ENCODE results near the gene ZNF480. TPM values are rescaled to one million over a fixed set of nuclear protein-coding genes. Genes with fewer than 3 reads are reported as not detected.
"Not testable (repeated sequence)": the region's sequence is repeated elsewhere in the genome, so short reads cannot be mapped to it uniquely, and the experiment has no call there.

Gene ZNF480
- total RNA-seq, result 1 to 10 TPM; 5.6 to 10.0 TPM

DNA sequence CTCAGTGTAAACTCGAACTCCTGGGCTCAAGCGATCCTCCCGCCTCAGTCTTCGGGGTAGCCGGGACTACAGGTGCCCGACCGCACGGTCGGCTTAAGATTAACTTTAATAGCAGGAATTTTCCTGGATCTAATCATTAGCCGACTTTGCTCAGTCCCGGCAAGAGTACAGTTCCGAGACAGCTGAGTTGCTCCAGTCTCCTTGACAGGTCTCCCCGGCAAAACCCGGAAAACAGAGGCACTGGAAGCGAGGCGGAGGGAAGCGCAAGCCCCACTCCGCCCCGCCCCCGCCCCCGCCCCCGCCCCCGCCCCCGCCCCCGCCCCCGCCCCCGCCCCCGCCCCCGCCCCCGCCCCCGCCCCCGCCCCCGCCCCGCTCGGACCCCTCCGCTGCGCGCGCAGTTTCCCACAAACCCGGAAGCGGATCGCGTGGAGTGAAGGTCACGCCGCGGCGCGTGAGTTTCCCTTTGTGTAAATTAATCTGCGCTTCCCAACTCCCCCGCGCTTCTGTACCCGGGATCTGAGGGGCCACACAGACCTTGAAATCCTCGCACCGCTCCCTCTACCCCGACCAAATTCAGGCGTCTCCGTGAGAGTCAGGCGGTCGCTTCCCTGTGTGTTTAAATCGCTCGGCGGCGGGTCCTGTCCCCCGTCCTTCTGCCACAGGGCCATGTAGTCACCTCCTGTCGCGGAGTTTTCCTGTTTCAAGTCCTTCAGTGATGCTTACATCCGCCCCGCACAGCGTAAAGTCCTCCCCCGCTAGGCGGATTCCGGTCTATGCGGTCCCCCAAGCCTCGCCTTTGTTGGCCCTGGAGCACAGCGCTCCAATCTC lies at the start of gene ZNF480:
Gene ZNF480, plus strand, starts transcription at position 397 of the 828 bp plus-strand sequence. CDS start 3,244 bp downstream, outside the sequence.
- no peaks in the 10 kb centered on the region for H3K27me3 Mint-ChIP-seq (ENCODE audit: low read depth)
- H3K36me3 Mint-ChIP-seq (ENCODE audit: insufficient read depth in 2 of 2), result peaks cover 35 to 59% of the 10 kb centered on the region in 2 donors
- H3K27ac Mint-ChIP-seq, result peak within 1 kb of the TSS; percentile 97
- H3K9me3 Mint-ChIP-seq, result peaks cover 20% of the 10 kb centered on the region in 2 donors
- H3K4me1 Mint-ChIP-seq (ENCODE audit: low read depth), result peaks cover 23% of the 10 kb centered on the region
- ATAC-seq (replicated peaks in 1 of 2) (peak; percentile 93 to 94), DNase-seq (peak; percentile 74)
- H3K4me3 Mint-ChIP-seq, result peak within 1 kb of the TSS; percentile 94 to 95

DNA sequence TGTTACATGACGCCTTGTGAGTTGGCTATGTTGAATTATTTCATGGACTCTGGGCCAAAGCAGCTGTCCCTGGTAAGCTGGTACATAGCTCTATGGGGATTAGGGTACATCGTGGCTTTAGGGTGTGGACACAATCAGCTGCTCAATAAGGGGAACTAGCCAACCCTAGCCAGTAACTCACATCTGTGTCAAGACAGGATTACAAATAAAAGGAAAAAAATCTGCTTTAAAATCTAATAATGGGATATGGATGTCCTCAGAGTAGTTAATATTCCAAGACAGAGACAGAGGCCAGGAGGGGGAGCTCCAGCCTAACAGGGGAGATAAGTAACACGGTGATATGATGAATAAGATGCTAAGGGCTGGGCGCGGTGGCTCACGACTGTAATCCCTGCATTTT lies 48.7 kb upstream of the ZNF480 start:
- H3K36me3 Mint-ChIP-seq (ENCODE audit: insufficient read depth in 2 of 2), result peaks cover 0 to 4% of the 10 kb centered on the region in 2 donors
- peak; percentile 68 to 71 for ATAC-seq (replicated peaks in 1 of 2)
- H3K9me3 Mint-ChIP-seq, result no peaks in the 10 kb centered on the region
- H3K27me3 Mint-ChIP-seq (ENCODE audit: low read depth), result no peaks in the 10 kb centered on the region
- DNase-seq, result peak; percentile 55 to 63
- H3K27ac Mint-ChIP-seq, result no peak overlapping the region
- no peak overlapping the region for H3K4me3 Mint-ChIP-seq
- no peaks in the 10 kb centered on the region for H3K4me1 Mint-ChIP-seq (ENCODE audit: low read depth)

DNA sequence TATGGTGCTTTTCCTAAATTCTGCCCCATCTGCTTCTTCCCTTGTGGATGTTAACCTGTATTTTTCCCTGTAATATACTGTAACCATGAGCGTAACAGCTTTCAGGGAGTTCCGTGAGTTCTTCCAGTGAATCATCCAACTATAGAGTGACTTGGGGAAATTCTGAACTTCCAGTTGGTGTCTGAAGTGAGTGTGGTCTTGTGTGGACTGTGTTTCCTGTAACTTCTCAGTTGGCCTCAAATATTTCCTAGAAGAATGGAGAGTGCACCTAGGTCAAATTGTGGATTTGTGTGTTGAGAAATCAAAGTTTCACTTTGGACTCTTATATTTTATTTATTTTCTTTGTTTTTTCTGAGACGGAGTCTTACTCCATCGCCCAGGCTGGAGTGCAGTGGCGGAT lies 38.5 kb upstream of the ZNF480 start:
- peaks cover 6% of the 10 kb centered on the region for H3K27me3 Mint-ChIP-seq (ENCODE audit: low read depth)
- H3K9me3 Mint-ChIP-seq, result peaks cover 1 to 15% of the 10 kb centered on the region in 2 donors
- H3K4me1 Mint-ChIP-seq (ENCODE audit: low read depth), result no peaks in the 10 kb centered on the region
- H3K36me3 Mint-ChIP-seq (ENCODE audit: insufficient read depth in 2 of 2), result peaks cover 1 to 9% of the 10 kb centered on the region in 2 donors
- ATAC-seq (replicated peaks in 1 of 2) (no peak), DNase-seq (no peak)
- no peak overlapping the region for H3K27ac Mint-ChIP-seq
- no peak overlapping the region for H3K4me3 Mint-ChIP-seq

DNA sequence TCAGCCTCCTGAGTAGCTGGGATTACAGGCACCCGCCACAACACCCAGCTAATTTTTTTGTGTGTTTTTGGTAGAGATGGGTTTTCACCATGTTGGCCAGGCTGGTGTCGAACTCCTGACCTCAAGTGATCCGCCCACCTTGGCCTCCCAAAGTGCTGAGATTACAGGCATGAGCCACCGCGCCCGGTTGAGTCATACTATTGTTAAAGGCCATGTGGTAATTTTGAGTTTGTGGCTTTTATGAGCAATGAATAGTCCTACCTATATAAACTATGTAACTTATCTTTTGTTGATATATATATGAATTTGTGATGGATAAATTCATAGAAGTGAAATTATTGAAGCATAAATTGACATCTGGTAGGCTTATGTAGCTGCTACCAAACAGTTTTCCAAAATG lies 31.4 kb upstream of the ZNF480 start:
- H3K9me3 Mint-ChIP-seq; H3K4me1 Mint-ChIP-seq (ENCODE audit: low read depth); H3K4me3 Mint-ChIP-seq: not testable (repeated sequence)

DNA sequence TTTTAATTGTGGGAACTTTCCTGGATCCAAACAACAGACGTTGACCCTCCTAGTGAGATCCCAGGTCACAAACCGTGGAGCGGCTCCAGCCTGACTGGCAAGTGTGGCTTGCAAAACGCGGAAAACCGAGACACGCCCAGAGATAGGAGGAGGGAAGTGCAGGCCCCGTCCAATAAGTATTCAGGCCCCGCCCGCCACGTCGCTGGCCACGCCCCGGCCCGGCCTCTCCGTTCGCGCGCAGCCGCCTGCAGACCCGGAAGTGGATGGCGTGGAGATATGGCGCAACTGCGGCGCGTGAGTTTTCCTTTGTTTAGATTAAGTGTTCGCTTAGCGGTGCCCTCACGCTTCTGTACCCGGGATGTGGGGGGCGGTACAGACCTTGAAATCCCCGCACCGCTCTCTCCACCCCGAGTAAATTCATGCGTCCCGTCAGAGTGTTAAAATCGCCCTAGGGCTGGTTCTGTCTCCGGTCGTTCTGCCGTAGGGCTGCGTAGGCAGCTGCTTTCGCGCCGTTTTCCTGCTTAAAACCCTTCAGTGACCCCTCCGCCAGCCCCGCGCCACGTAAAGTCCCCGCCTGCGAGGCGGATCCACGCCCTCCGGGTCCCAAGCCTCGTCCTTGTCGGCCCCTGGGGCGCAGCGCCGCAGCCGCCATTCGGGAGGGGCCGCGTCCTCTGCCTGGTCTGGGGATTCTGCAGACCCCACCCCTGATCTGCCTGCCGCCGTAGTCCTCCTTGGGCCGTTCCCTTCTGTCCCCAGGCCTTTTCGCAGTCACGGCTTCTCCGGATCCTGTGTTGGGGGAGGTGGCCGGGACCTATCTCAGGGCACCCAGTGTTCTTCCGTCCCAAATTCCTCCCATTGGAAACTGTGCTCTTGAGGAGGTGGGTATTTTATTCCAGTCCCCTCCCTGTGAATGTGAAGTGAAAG lies 27.4 kb upstream of the ZNF480 start, which contains the start of gene ZNF766:
Gene ZNF766, plus strand, starts transcription at position 250 of the 924 bp plus-strand sequence. Its CDS starts 27 bp downstream, at position 277.
- H3K9me3 Mint-ChIP-seq, result peaks cover 10 to 17% of the 10 kb centered on the region in 2 donors
- peak; percentile 99 to 100 for ATAC-seq (replicated peaks in 1 of 2)
- no peaks in the 10 kb centered on the region for H3K27me3 Mint-ChIP-seq (ENCODE audit: low read depth)
- H3K4me3 Mint-ChIP-seq, result peak within 1 kb of the TSS; percentile 95 to 99
- H3K36me3 Mint-ChIP-seq (ENCODE audit: insufficient read depth in 2 of 2), result peaks cover 35 to 46% of the 10 kb centered on the region in 2 donors
- peak within 1 kb of the TSS; percentile 92 for H3K27ac Mint-ChIP-seq
- DNase-seq, result peak; percentile 98 to 99
- H3K4me1 Mint-ChIP-seq (ENCODE audit: low read depth), result peaks cover 39% of the 10 kb centered on the region

More for the DNA sequence above, 31.4 kb upstream of the ZNF480 start:
- not testable (repeated sequence) for ATAC-seq (replicated peaks in 1 of 2); H3K27me3 Mint-ChIP-seq (ENCODE audit: low read depth); H3K27ac Mint-ChIP-seq
- peak; percentile 23 to 38 for DNase-seq
- H3K36me3 Mint-ChIP-seq (ENCODE audit: insufficient read depth in 2 of 2), result peaks cover 10 to 19% of the 10 kb centered on the region in 2 donors

DNA sequence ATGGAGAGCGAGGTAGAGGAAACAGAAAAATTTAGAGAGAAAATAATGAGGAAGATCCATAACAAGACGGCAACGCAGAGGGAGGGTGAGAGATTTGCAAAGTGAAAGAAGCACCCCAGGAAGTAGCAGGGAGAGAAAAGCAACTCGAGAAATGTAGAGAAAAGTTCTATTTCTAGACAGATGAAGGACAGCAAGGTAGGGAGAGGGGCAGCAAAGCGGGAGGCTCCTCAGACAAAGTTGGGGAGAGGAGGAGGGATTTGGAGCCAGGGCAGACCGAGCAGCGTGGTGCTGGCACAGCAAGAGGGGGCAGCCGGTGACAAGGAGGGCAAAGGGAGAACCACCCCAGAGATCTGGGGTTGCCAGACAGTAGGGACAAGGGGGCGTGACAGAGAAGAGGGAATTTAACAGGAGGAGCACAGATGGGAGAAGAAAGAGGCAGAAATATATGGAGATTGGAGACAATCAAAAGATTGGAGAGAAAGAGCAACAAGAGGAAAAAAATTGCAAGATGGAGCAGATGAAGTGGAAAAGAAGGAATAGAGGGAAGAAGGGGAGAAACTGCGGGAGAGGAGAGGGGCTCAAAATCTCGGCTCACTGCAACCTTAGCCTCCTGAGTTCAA lies 26.6 kb upstream of the ZNF480 start:
- no peaks in the 10 kb centered on the region for H3K27me3 Mint-ChIP-seq (ENCODE audit: low read depth)
- peaks cover 39 to 54% of the 10 kb centered on the region in 2 donors for H3K36me3 Mint-ChIP-seq (ENCODE audit: insufficient read depth in 2 of 2)
- H3K4me1 Mint-ChIP-seq (ENCODE audit: low read depth), result peaks cover 41% of the 10 kb centered on the region
- peak overlapping the region; percentile 95 to 99 for H3K4me3 Mint-ChIP-seq
- DNase-seq, result no peak
- H3K27ac Mint-ChIP-seq, result peak overlapping the region; percentile 92
- ATAC-seq (replicated peaks in 1 of 2), result no peak
- peaks cover 10 to 18% of the 10 kb centered on the region in 2 donors for H3K9me3 Mint-ChIP-seq

DNA sequence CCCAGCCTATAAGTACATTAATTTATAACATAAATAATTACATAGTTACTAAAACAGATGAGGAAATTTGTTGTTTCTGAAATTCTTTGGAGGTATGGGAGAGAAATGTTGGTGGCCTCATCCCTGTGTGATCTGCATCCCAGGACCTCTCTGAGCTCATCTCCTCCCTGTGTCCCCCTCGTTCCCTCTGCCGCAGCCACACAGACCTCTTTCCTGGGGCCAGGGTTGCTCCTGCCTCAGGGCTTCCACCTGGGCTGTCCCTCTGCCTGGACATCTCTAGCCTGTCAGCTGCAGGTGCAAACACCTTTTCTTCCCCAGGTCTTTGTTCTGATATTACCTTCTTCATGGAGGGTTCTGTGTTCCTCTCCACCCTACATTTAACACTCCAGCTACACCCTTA lies 23.7 kb upstream of the ZNF480 start:
- H3K4me1 Mint-ChIP-seq (ENCODE audit: low read depth), result peaks cover 53% of the 10 kb centered on the region
- H3K27ac Mint-ChIP-seq, result no peak overlapping the region
- H3K9me3 Mint-ChIP-seq, result peaks cover 10 to 20% of the 10 kb centered on the region in 2 donors
- DNase-seq (no peak), ATAC-seq (replicated peaks in 1 of 2) (no peak)
- peaks cover 49 to 70% of the 10 kb centered on the region in 2 donors for H3K36me3 Mint-ChIP-seq (ENCODE audit: insufficient read depth in 2 of 2)
- no peaks in the 10 kb centered on the region for H3K27me3 Mint-ChIP-seq (ENCODE audit: low read depth)
- H3K4me3 Mint-ChIP-seq, result peak overlapping the region in 1 of 2 donors; percentile 27

DNA sequence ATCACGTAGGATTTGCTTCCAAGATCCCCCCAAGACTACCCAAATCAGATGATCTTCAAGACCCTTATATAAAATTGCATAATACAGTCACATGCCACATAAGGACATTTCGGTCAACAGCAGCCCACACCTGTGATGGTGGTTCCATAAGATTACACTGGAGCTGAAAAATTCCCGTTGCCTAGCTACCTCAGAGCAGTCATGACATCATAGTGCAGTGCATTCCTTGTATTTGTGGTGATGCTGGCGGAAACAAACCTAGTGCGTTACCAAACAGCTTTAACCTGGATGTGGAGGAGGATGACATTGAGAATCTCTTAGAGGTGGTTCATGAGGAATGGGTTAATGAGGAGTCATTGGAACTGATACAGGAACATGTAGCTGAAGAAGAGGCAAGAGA lies 22.8 kb upstream of the ZNF480 start:
- Mint-ChIP-seq H3K9me3 (peaks cover 16 to 27% of the 10 kb centered on the region in 2 donors), H3K4me3 (no peak overlapping the region), H3K27me3 (ENCODE audit: low read depth) (no peaks in the 10 kb centered on the region), H3K36me3 (ENCODE audit: insufficient read depth in 2 of 2) (peaks cover 56 to 77% of the 10 kb centered on the region in 2 donors), H3K4me1 (ENCODE audit: low read depth) (peaks cover 58% of the 10 kb centered on the region), H3K27ac (no peak overlapping the region)
- DNase-seq (no peak), ATAC-seq (replicated peaks in 1 of 2) (no peak)

DNA sequence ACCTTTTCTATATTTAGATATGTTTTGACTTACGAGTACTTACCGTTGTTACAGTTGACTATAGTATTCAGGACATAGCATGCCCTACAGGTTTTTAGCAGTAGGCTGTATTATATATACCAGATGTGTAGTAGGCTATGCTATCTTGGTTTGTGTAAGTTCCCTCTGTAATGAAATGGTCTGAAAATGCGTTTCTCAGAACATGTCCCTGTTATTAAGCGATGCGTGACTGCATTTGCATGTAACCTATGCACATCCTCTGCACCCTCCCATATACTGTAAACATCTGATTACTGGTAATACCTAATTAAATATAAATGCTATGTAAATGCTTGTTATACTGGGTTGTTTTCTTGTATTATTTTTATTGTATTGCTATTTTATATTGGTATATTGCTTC lies 21.0 kb upstream of the ZNF480 start:
- Mint-ChIP-seq H3K27ac (no peak overlapping the region), H3K4me3 (no peak overlapping the region), H3K9me3 (peaks cover 18 to 30% of the 10 kb centered on the region in 2 donors), H3K4me1 (ENCODE audit: low read depth) (peaks cover 46% of the 10 kb centered on the region), H3K27me3 (ENCODE audit: low read depth) (no peaks in the 10 kb centered on the region), H3K36me3 (ENCODE audit: insufficient read depth in 2 of 2) (peaks cover 48 to 69% of the 10 kb centered on the region in 2 donors)
- ATAC-seq (replicated peaks in 1 of 2) (no peak), DNase-seq (no peak)

DNA sequence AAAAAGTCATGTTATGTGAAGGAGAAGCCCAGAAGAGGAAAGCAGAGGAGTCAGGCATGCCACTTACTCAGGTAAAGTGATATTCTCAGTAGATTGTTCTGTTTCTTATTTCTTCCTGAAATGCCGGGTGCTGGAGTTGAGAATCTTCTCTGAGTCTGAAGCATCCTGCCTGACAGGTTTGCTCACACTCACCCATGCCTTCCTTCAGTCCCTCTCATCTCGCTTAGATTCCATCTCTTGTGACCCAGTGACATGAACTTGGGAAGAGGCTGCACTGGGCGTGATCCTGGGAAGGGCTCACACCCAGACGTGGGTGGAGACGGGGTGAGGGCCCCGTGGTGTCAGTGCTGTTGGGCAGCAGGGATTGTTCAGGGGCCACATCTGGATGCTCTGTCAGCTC lies 19.5 kb upstream of the ZNF480 start:
- ATAC-seq (replicated peaks in 1 of 2), result no peak
- no peak for DNase-seq
- no peak overlapping the region for H3K4me3 Mint-ChIP-seq
- H3K27me3 Mint-ChIP-seq (ENCODE audit: low read depth), result no peaks in the 10 kb centered on the region
- H3K9me3 Mint-ChIP-seq, result peaks cover 18 to 27% of the 10 kb centered on the region in 2 donors
- H3K27ac Mint-ChIP-seq, result no peak overlapping the region
- H3K36me3 Mint-ChIP-seq (ENCODE audit: insufficient read depth in 2 of 2), result peaks cover 48 to 70% of the 10 kb centered on the region in 2 donors
- H3K4me1 Mint-ChIP-seq (ENCODE audit: low read depth), result peaks cover 37% of the 10 kb centered on the region

DNA sequence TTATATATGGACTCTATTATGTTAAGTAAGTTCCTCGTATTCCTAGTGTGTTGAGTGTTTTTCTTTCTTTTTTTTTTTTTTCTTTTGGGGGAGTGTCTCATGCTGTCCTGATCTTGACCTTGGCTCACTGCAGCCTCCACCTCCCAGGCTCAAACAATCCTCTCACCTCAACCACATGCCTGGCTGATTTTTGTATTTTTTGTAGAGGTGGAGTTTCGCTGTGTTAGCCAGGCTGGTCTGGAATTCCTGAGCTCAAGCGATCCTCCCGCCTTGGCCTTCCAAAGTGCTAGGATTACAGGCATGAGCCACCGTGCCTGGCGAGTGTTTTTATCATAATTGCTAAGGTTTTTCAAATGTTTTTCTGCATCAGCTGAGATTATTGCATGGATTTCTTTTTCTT lies 10.7 kb upstream of the ZNF480 start:
- Mint-ChIP-seq H3K4me1 (ENCODE audit: low read depth) (no peaks in the 10 kb centered on the region), H3K36me3 (ENCODE audit: insufficient read depth in 2 of 2) (peaks cover 65 to 87% of the 10 kb centered on the region in 2 donors), H3K4me3 (no peak overlapping the region), H3K9me3 (peaks cover 16 to 26% of the 10 kb centered on the region in 2 donors), H3K27me3 (ENCODE audit: low read depth) (no peaks in the 10 kb centered on the region), H3K27ac (peak overlapping the region; percentile 33)
- no peak for DNase-seq
- no peak for ATAC-seq (replicated peaks in 1 of 2)

DNA sequence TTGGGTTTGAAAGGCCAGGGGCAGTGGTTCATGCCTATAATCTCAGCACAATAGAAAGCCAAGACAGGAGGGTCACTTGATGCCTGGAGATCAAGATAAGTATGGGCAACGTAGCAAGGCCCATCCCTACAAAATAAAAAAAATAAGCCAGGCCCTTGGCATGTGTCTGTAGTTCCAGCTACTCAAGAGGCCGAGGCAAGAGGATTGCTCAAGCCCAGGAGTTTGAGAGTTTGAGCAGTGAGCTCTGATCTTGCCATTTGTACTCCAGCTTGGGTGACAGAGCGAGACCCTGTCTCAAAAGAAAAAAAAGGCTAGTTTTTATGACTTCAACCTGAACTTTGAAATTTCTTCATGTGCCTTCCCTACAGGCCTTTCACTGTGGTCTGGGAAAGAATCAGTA lies 5.2 kb upstream of the ZNF480 start:
- ATAC-seq (replicated peaks in 1 of 2), result no peak
- H3K4me1 Mint-ChIP-seq (ENCODE audit: low read depth), result peaks cover 5% of the 10 kb centered on the region
- DNase-seq, result no peak
- no peak overlapping the region for H3K27ac Mint-ChIP-seq
- no peaks in the 10 kb centered on the region for H3K27me3 Mint-ChIP-seq (ENCODE audit: low read depth)
- no peak overlapping the region for H3K4me3 Mint-ChIP-seq
- H3K36me3 Mint-ChIP-seq (ENCODE audit: insufficient read depth in 2 of 2), result peaks cover 31 to 63% of the 10 kb centered on the region in 2 donors
- peaks cover 18 to 22% of the 10 kb centered on the region in 2 donors for H3K9me3 Mint-ChIP-seq

Measured in activated T-cell treated with anti-CD3 and anti-CD28 coated beads, Interleukin-2, amount 50 U/mL, for 72 hours (primary cell).